HCT116 (cell line): Measurements from ENCODE around the gene COL2A1. TPM values are rescaled to one million over a fixed set of nuclear protein-coding genes. Genes with fewer than 3 reads are reported as not detected.

Experiments used
- ATAC-seq: fragments of 200-7000 bp; cut with Tn5 transposase; 2 replicates; pipeline ENCODE4 v1.9.1; 2020; ENCODE audit warnings: mild to moderate bottlenecking, moderate library complexity
- BruUV-seq: library from RNA; stranded (reverse); fragments of 400-500 nt; replicated peaks from 2 replicates; lab custom pipeline; 2021; lab: Mats Ljungman, UMichigan
- CTCF ChIA-PET: fragments of 300-600 bp; sonication (Branson Sonifier 250); formaldehyde crosslinking; loops from one replicate; lab custom pipeline; 2021; ENCODE audit warnings: antibody characterized with exemption; lab: Charles Lee
- POLR2A ChIA-PET: fragments of 300-600, 350-600 bp; sonication (Branson Sonifier 250); formaldehyde crosslinking; loops from one replicate; lab custom pipeline; 2021; ENCODE audit warnings: antibody characterized with exemption; lab: Charles Lee
- RAD21 ChIA-PET, 2 experiments: fragments of 300-600 bp; sonication (Branson Sonifier 250); formaldehyde crosslinking; loops; one replicate each; lab custom pipeline; 2023; ENCODE audit warnings: low total read pairs in 2 of 2; ENCODE audit not compliant: uncharacterized antibody in 2 of 2, unreplicated experiment in 2 of 2, low non-redundant PET in 1 of 2; lab: Charles Lee
- DNase-seq: peaks from one replicate; pipeline ENCODE4 v3.0.0-alpha.2; 2010; ENCODE audit warnings: low read depth, low spot score
- H2AFZ ChIP-seq: fragments of 200-600 bp; shearing (Covaris generic), sonication (generic); 2 replicates; pipeline ENCODE4 v1.6.1; 2017; ENCODE audit warnings: low read depth, mixed run types, mixed read lengths, antibody characterized with exemption, low read length; ENCODE audit not compliant: poor library complexity, severe bottlenecking
- H3K27ac ChIP-seq: 2 replicates; pipeline ENCODE4 v1.5.1; 2012; ENCODE audit warnings: low read depth, low read length
- H3K27me3 ChIP-seq: fragments of 200-600 bp; sonication (generic); 2 replicates; pipeline ENCODE4 v1.6.1; 2016; ENCODE audit warnings: mixed run types, low read length, mixed read lengths; ENCODE audit not compliant: insufficient read depth
- H3K36me3 ChIP-seq, 2 experiments: fragments of 200-500 bp in 1 of 2; fragments of 200-600 bp in 1 of 2; sonication (Bioruptor generic) in 1 of 2; sonication (generic) in 1 of 2; 2 replicates each; pipeline versions ENCODE4 v1.5.1 to v1.6.1; 2014 to 2016; ENCODE audit warnings: low read length in 2 of 2, inconsistent platforms in 1 of 2, mixed read lengths in 1 of 2, mixed run types in 1 of 2; ENCODE audit not compliant: insufficient read depth in 2 of 2, control insufficient read depth in 1 of 2
- H3K4me1 ChIP-seq, 2 experiments: fragments of 200-600 bp in 1 of 2; sonication (generic) in 1 of 2; 2 replicates each; pipeline versions ENCODE4 v1.5.1 to v1.6.1; 2012 to 2017; ENCODE audit warnings: low read length in 2 of 2, inconsistent platforms in 1 of 2, mild to moderate bottlenecking in 1 of 2, mixed read lengths in 1 of 2, mixed run types in 1 of 2, moderate library complexity in 1 of 2; ENCODE audit not compliant: insufficient read depth in 2 of 2, control insufficient read depth in 1 of 2
- H3K4me2 ChIP-seq: fragments of 200-600 bp; sonication (generic); 2 replicates; pipeline ENCODE4 v1.6.1; 2017; ENCODE audit warnings: mixed run types, low read length, mixed read lengths
- H3K4me3 ChIP-seq, 2 experiments: fragments of 200-600 bp in 1 of 2; sonication (generic) in 1 of 2; replicated peaks in 1 of 2; 2 replicates each; pipeline ENCODE4 v1.5.1; 2011 to 2016; ENCODE audit warnings: low read length in 2 of 2, control low read depth in 1 of 2, low read depth in 1 of 2, mild to moderate bottlenecking in 1 of 2, mixed read lengths in 1 of 2, mixed run types in 1 of 2
- H3K79me2 ChIP-seq: fragments of 200-600 bp; sonication (generic); 2 replicates; pipeline ENCODE4 v1.6.1; 2017; ENCODE audit warnings: mild to moderate bottlenecking, mixed run types, low read length, moderate library complexity, mixed read lengths; ENCODE audit not compliant: insufficient read depth
- H3K9ac ChIP-seq: fragments of 200-600 bp; sonication (generic); 2 replicates; pipeline ENCODE4 v1.6.1; 2016; ENCODE audit warnings: low read length, mixed read lengths
- H3K9me2 ChIP-seq: fragments of 200-600 bp; sonication (generic), shearing (Covaris generic); 2 replicates; pipeline ENCODE4 v1.6.1; 2017; ENCODE audit warnings: mixed run types, mild to moderate bottlenecking, moderate library complexity; ENCODE audit not compliant: insufficient read depth
- H3K9me3 ChIP-seq, 2 experiments: fragments of 200-500 bp in 1 of 2; fragments of 200-600 bp in 1 of 2; sonication (Bioruptor generic) in 1 of 2; sonication (generic) in 1 of 2; 2 replicates each; pipeline ENCODE4 v1.6.1; 2014 to 2017; ENCODE audit warnings: low read length in 2 of 2, mixed read lengths in 2 of 2, inconsistent platforms in 1 of 2, low read depth in 1 of 2, mild to moderate bottlenecking in 1 of 2, mixed run types in 1 of 2, moderate library complexity in 1 of 2; ENCODE audit not compliant: control insufficient read depth in 1 of 2, insufficient read depth in 1 of 2
- H4K20me1 ChIP-seq: fragments of 200-600 bp; sonication (generic), shearing (Covaris generic); 2 replicates; pipeline ENCODE4 v1.6.1; 2017; ENCODE audit warnings: mixed run types, mild to moderate bottlenecking, moderate library complexity; ENCODE audit not compliant: insufficient read depth
- SRF ChIP-seq: IDR thresholded peaks from 2 replicates; pipeline ENCODE4 v1.6.1; 2012; ENCODE audit warnings: low read depth
- ZFX ChIP-seq: fragments of 450-650 bp; IDR thresholded peaks from 2 replicates; pipeline ENCODE4 v1.6.1; 2017
- intact Hi-C: fragments of 100-400 bp; cut with micrococcal nuclease; formaldehyde crosslinking; loops from 2 replicates; pipeline ENCODE4 v1.10.0; 2022
- total RNA-seq: library from RNA; stranded (reverse); gene quantifications from one replicate; pipeline ENCODE4 v1.2.1, GENCODE V29; 2021; ENCODE audit not compliant: unreplicated experiment
- TF ChIP-seq, protein P1 (sequence below): IDR thresholded peaks from 2 replicates; pipeline ENCODE4 v1.6.1; 2012; ENCODE audit warnings: low read depth

Gene COL2A1
- total RNA-seq, 1 experiment from 2014 or later = 0.22 TPM

DNA sequence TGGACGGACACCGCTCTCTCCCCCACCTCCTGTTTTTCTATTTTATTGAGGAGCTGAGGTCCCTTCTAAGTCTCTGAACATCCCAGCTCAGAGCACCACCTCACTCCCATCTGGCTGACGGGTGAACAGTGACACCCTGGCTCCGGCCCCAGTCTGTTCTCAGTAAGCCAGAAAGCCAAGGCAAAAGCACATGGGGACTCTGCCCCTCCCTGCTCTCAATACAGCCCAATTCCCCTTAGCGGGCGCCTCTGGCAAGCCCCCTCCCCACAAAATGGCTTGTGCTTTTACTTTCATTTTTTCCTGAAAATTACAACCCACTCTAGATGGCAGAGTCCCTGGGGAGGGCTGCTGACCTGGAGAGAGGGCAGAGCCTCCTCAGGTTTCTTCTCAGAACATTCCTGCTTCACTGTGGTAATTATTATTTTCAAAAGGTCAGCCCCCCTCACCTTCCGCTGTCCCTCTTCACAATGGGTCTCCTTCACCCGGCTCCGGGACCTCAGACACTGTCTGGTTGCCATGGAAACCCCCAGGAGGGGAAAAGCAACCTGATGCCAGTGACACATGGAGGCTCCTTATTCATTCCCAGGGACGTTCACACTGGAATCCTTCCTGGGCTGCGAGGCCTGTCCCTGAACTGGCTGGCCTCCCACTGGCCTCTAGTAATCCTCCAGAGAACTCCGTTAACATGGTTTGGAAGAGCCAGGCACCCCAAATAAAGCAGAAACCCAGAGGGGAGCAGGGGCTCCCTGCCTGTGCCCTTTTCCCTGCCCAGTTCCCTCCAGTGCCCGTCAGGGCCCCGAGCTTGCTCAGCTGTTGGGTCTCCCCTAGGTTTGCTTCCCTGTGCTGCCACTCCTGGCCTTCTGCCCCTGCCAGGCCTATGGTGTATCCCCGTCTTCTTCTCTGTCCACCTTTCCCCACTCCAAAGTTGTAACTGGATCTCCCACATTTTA is 15.9 kb downstream of the COL2A1 start:
- intact Hi-C loops = no loop called here
- DNase-seq = no peak
- ChIA-PET RAD21 (no interaction called here), CTCF (no interaction called here), POLR2A (no interaction called here)
- H3K79me2 ChIP-seq = no peaks in the 10 kb centered on the region
- H3K9ac ChIP-seq = no peak overlapping the region
- no TSS peak for BruUV-seq
- no peak for ATAC-seq
- no peaks in the 10 kb centered on the region for H3K9me3 ChIP-seq
- H2AFZ ChIP-seq = no peak overlapping the region
- H3K4me3 ChIP-seq = no peak overlapping the region
- peaks cover 0 to 6% of the 10 kb centered on the region in 2 experiments; a peak in 1 of 4 replicates for H3K4me1 ChIP-seq
- no peaks in the 10 kb centered on the region for H4K20me1 ChIP-seq
- no peak overlapping the region for H3K4me2 ChIP-seq
- TF ChIP-seq SRF = no peak
- TF ChIP-seq, protein P1, sequence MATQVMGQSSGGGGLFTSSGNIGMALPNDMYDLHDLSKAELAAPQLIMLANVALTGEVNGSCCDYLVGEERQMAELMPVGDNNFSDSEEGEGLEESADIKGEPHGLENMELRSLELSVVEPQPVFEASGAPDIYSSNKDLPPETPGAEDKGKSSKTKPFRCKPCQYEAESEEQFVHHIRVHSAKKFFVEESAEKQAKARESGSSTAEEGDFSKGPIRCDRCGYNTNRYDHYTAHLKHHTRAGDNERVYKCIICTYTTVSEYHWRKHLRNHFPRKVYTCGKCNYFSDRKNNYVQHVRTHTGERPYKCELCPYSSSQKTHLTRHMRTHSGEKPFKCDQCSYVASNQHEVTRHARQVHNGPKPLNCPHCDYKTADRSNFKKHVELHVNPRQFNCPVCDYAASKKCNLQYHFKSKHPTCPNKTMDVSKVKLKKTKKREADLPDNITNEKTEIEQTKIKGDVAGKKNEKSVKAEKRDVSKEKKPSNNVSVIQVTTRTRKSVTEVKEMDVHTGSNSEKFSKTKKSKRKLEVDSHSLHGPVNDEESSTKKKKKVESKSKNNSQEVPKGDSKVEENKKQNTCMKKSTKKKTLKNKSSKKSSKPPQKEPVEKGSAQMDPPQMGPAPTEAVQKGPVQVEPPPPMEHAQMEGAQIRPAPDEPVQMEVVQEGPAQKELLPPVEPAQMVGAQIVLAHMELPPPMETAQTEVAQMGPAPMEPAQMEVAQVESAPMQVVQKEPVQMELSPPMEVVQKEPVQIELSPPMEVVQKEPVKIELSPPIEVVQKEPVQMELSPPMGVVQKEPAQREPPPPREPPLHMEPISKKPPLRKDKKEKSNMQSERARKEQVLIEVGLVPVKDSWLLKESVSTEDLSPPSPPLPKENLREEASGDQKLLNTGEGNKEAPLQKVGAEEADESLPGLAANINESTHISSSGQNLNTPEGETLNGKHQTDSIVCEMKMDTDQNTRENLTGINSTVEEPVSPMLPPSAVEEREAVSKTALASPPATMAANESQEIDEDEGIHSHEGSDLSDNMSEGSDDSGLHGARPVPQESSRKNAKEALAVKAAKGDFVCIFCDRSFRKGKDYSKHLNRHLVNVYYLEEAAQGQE = no peak
- TF ChIP-seq ZFX = no peak
- no peaks in the 10 kb centered on the region for H3K36me3 ChIP-seq
- H3K27me3 ChIP-seq = 0 out of 2 replicates have a peak, but pooled peaks cover 3% of the 10 kb centered on the region
- H3K9me2 ChIP-seq = no peaks in the 10 kb centered on the region
- H3K27ac ChIP-seq = no peak overlapping the region
